IMR-90 (cell line): ENCODE results near the gene EPAS1. TPM values are rescaled to one million over a fixed set of nuclear protein-coding genes. Genes with fewer than 3 reads are reported as not detected.

Experiments
- ATAC-seq: fragments of 200-7000 bp; cut with Tn5 transposase; 2 replicates; pipeline ENCODE4 v1.9.1; 2020; ENCODE audit warnings: low read depth, mild to moderate bottlenecking, moderate library complexity
- BruUV-seq: library from RNA; stranded (reverse); fragments of 400-500 nt; replicated peaks from 2 replicates; lab custom pipeline; 2021; lab: Mats Ljungman, UMichigan
- CTCF ChIA-PET: fragments of 300-600 bp; formaldehyde crosslinking; extraction: SDS; loops from one replicate; lab custom pipeline; 2021; ENCODE audit warnings: antibody characterized with exemption; lab: Yijun Ruan, JAX
- POLR2A ChIA-PET: fragments of 300-600 bp; sonication (Branson Sonifier 250); formaldehyde crosslinking; loops from one replicate; lab custom pipeline; 2022; ENCODE audit warnings: antibody characterized with exemption; ENCODE audit not compliant: unreplicated experiment; lab: Charles Lee
- DNase-seq: peaks from one replicate; pipeline ENCODE4 v3.0.0; 2013
- H2AFZ ChIP-seq: replicated peaks from 2 replicates; pipeline ENCODE3; 2013; ENCODE audit warnings: low read length, mild to moderate bottlenecking; ENCODE audit not compliant: poor library complexity
- H2AK5ac ChIP-seq: 2 replicates; pipeline ENCODE4 v1.6.1; 2013; ENCODE audit warnings: low read depth, low read length, inconsistent platforms
- H2AK9ac ChIP-seq: replicated peaks from 2 replicates; pipeline ENCODE3; 2013; ENCODE audit warnings: mild to moderate bottlenecking, low read depth, low read length, moderate library complexity; ENCODE audit not compliant: poor library complexity
- H2BK120ac ChIP-seq: 2 replicates; pipeline ENCODE4 v1.6.1; 2013; ENCODE audit warnings: low read depth, low read length, inconsistent platforms
- H2BK15ac ChIP-seq: 3 replicates; pipeline ENCODE4 v1.6.1; 2013; ENCODE audit warnings: low read depth, low read length, inconsistent platforms
- H2BK20ac ChIP-seq: 2 replicates; pipeline ENCODE4 v1.6.1; 2013; ENCODE audit warnings: low read depth, mild to moderate bottlenecking, inconsistent platforms, low read length, moderate library complexity
- H2BK5ac ChIP-seq: 2 replicates; pipeline ENCODE4 v1.6.1; 2013; ENCODE audit warnings: mild to moderate bottlenecking, low read depth, low read length, inconsistent platforms; ENCODE audit not compliant: poor library complexity, severe bottlenecking
- H3K14ac ChIP-seq: replicated peaks from 2 replicates; pipeline ENCODE4 v1.6.1; 2013; ENCODE audit warnings: low read depth, low read length, inconsistent platforms
- H3K18ac ChIP-seq: 2 replicates; pipeline ENCODE4 v1.6.1; 2013; ENCODE audit warnings: low read depth, low read length, control low read depth
- H3K23ac ChIP-seq: 2 replicates; pipeline ENCODE4 v1.6.1; 2013; ENCODE audit warnings: low read depth, low read length, inconsistent platforms
- H3K27ac ChIP-seq: 2 replicates; pipeline ENCODE4 v1.5.1; 2013; ENCODE audit warnings: mild to moderate bottlenecking, control low read depth, low read length; ENCODE audit not compliant: insufficient read depth
- H3K27me3 ChIP-seq: 2 replicates; pipeline ENCODE4 v1.6.1; 2013; ENCODE audit warnings: low read length; ENCODE audit not compliant: control insufficient read depth, insufficient read depth
- H3K36me3 ChIP-seq: 2 replicates; pipeline ENCODE4 v1.6.1; 2013; ENCODE audit warnings: low read length, mixed read lengths; ENCODE audit not compliant: control insufficient read depth, insufficient read depth
- H3K4ac ChIP-seq: 2 replicates; pipeline ENCODE4 v1.6.1; 2013; ENCODE audit warnings: low read depth, low read length, inconsistent platforms
- H3K4me1 ChIP-seq: 2 replicates; pipeline ENCODE4 v1.6.1; 2013; ENCODE audit warnings: low read length, mixed read lengths; ENCODE audit not compliant: control insufficient read depth, insufficient read depth
- H3K4me2 ChIP-seq: 2 replicates; pipeline ENCODE4 v1.6.1; 2013; ENCODE audit warnings: low read depth, mild to moderate bottlenecking, control low read depth, low read length, moderate library complexity
- H3K4me3 ChIP-seq: 2 replicates; pipeline ENCODE4 v1.5.1; 2013; ENCODE audit warnings: low read depth, mild to moderate bottlenecking, control low read depth, low read length, moderate library complexity; ENCODE audit not compliant: insufficient read depth
- H3K56ac ChIP-seq: 2 replicates; pipeline ENCODE4 v1.6.1; 2013; ENCODE audit warnings: low read length, inconsistent platforms; ENCODE audit not compliant: insufficient read depth; ENCODE audit errors: extremely low read depth
- H3K79me1 ChIP-seq, 2 experiments: 2 replicates each; pipeline ENCODE4 v1.6.1; 2013; ENCODE audit warnings: low read length in 2 of 2, inconsistent platforms in 1 of 2, low read depth in 1 of 2
- H3K9ac ChIP-seq: 2 replicates; pipeline ENCODE4 v1.6.1; 2013; ENCODE audit warnings: low read depth, low read length, control low read depth
- H3K9me1 ChIP-seq: 2 replicates; pipeline ENCODE4 v1.6.1; 2013; ENCODE audit warnings: low read length, inconsistent platforms; ENCODE audit not compliant: insufficient read depth
- H3K9me3 ChIP-seq: 2 replicates; pipeline ENCODE4 v1.6.1; 2013; ENCODE audit warnings: low read length; ENCODE audit not compliant: control insufficient read depth, insufficient read depth
- H4K20me1 ChIP-seq: 2 replicates; pipeline ENCODE4 v1.6.1; 2013; ENCODE audit warnings: low read length, inconsistent platforms; ENCODE audit not compliant: insufficient read depth
- H4K5ac ChIP-seq: 2 replicates; pipeline ENCODE4 v1.6.1; 2013; ENCODE audit warnings: mild to moderate bottlenecking, low read depth, low read length, control low read depth
- H4K8ac ChIP-seq, 2 experiments: 2 replicates each; pipeline ENCODE4 v1.6.1; 2013; ENCODE audit warnings: low read depth in 2 of 2, low read length in 2 of 2, control low read depth in 1 of 2, inconsistent platforms in 1 of 2
- H4K91ac ChIP-seq: 2 replicates; pipeline ENCODE4 v1.6.1; 2013; ENCODE audit warnings: low read depth, low read length, inconsistent platforms; ENCODE audit not compliant: insufficient read depth
- CEBPB ChIP-seq: IDR thresholded peaks from 2 replicates; pipeline ENCODE4 v1.6.1; 2012; ENCODE audit warnings: low read depth, low read length, improper control_type of control experiment
- RAD21 ChIP-seq: IDR thresholded peaks from 2 replicates; pipeline ENCODE4 v1.6.1; 2012; ENCODE audit warnings: low read length, improper control_type of control experiment
- WGBS, 2 experiments: methylation state at CpG; one replicate each; pipeline versions ENCODE4 v1.1.5 to v1.1.7; 2013; ENCODE audit warnings: missing lambda C conversion rate in 2 of 2; ENCODE audit not compliant: insufficient read length in 1 of 2; ENCODE audit errors: extremely low coverage in 2 of 2; 5-methylcytosine and 5-hydroxymethylcytosine counted together
- dilution Hi-C: fragments of 300-500 bp; cut with HindIII; formaldehyde crosslinking; loops from one replicate; pipeline ENCODE4 v1.14.3; 2018; ENCODE audit warnings: low sequenced_read_pairs; ENCODE audit not compliant: unreplicated experiment
- in situ Hi-C: fragments of 300-500 bp; cut with MboI; formaldehyde crosslinking; loops from 3 replicates; pipeline ENCODE4 v1.14.3; 2019; ENCODE audit warnings: low sequenced_read_pairs, inconsistent platforms, mixed read lengths
- intact Hi-C: fragments of 100-400 bp; cut with micrococcal nuclease; formaldehyde crosslinking; loops from 2 replicates; pipeline ENCODE4 v1.10.0; 2022
- polyA plus RNA-seq, 3 experiments: library from polyadenylated mRNA; depleted of rRNA; stranded (reverse); fragments of >200 nt; gene quantifications; 2 replicates each; pipeline ENCODE4 v1.2.3, GENCODE V29; 2012; ENCODE audit warnings: low replicate concordance in 1 of 3
- total RNA-seq: library from RNA; depleted of rRNA; stranded (reverse); fragments of >200 nt; gene quantifications from 2 replicates; pipeline ENCODE4 v1.2.3, GENCODE V29; 2012
- TF ChIP-seq, protein P1 (sequence below): conservative IDR thresholded peaks from 2 replicates; pipeline ENCODE4 v1.5.1; 2012; ENCODE audit warnings: mild to moderate bottlenecking, low read depth, low read length, improper control_type of control experiment

Gene EPAS1
- total and polyA plus RNA-seq, 2 of the 4 experiments (the other 2 are of a cell fraction), result 40.7 to 120 TPM

DNA sequence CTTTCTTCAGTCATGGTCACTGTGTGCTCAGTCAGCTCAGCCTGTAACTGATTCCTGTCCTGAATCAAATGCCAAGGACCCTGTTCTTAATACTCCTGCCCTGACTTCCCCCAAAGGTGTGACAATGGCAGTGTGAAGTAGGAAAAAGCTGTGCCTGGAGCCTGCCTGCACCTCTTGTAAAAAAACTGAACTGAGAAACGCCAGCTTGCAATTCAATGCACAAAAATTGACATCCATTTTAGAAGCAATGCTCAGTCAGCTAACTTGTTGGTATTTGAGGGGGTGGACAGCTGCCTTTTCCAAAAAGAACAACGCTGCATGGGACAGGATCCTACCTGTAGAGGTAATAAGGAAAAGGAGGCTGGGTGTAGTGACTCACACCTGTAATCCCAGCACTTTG is 115.9 kb downstream of the EPAS1 start:
- CTCF ChIA-PET, result interaction anchor here (0.7 to 0.8 kb wide), 2 partner anchors 16 kb away, joined by 3 to 5 read pairs; no protein-coding TSS in a partner anchor
- TF ChIP-seq, protein P1, sequence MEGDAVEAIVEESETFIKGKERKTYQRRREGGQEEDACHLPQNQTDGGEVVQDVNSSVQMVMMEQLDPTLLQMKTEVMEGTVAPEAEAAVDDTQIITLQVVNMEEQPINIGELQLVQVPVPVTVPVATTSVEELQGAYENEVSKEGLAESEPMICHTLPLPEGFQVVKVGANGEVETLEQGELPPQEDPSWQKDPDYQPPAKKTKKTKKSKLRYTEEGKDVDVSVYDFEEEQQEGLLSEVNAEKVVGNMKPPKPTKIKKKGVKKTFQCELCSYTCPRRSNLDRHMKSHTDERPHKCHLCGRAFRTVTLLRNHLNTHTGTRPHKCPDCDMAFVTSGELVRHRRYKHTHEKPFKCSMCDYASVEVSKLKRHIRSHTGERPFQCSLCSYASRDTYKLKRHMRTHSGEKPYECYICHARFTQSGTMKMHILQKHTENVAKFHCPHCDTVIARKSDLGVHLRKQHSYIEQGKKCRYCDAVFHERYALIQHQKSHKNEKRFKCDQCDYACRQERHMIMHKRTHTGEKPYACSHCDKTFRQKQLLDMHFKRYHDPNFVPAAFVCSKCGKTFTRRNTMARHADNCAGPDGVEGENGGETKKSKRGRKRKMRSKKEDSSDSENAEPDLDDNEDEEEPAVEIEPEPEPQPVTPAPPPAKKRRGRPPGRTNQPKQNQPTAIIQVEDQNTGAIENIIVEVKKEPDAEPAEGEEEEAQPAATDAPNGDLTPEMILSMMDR, result no peak
- TF ChIP-seq CEBPB, result no peak
- no peak for TF ChIP-seq RAD21
- H2BK15ac ChIP-seq, result no peak overlapping the region
- peaks cover 13% of the 10 kb centered on the region for H3K4me1 ChIP-seq
- peaks cover 15% of the 10 kb centered on the region for H3K9me1 ChIP-seq
- H3K4me3 ChIP-seq, result no peak overlapping the region
- H3K18ac ChIP-seq, result no peak overlapping the region
- H4K5ac ChIP-seq, result no peak overlapping the region
- in situ Hi-C loops (no loop called here), dilution Hi-C loops (no loop called here), intact Hi-C loops (no loop called here)
- H2BK5ac ChIP-seq, result no peak overlapping the region
- H2AFZ ChIP-seq, result peak overlapping the region; percentile 45
- H3K9me3 ChIP-seq, result peaks cover 6% of the 10 kb centered on the region
- H3K27me3 ChIP-seq, result no peaks in the 10 kb centered on the region
- no peak overlapping the region for H4K91ac ChIP-seq
- no peaks in the 10 kb centered on the region for H3K79me1 ChIP-seq
- ATAC-seq (no peak), DNase-seq (no peak)
- BruUV-seq, result no TSS peak
- no peak overlapping the region for H2BK120ac ChIP-seq
- H3K14ac ChIP-seq, result no peak overlapping the region
- H3K4ac ChIP-seq, result no peak overlapping the region
- no peaks in the 10 kb centered on the region for H4K20me1 ChIP-seq
- POLR2A ChIA-PET, result no interaction called here
- H3K9ac ChIP-seq, result no peak overlapping the region
- H2AK9ac ChIP-seq, result no peak overlapping the region
- no peak overlapping the region for H2AK5ac ChIP-seq
- no peaks in the 10 kb centered on the region for H3K36me3 ChIP-seq
- H2BK20ac ChIP-seq, result no peak overlapping the region
- H3K4me2 ChIP-seq, result no peak overlapping the region
- no peak overlapping the region for H3K56ac ChIP-seq
- H4K8ac ChIP-seq, result no peak overlapping the region
- no peak overlapping the region for H3K27ac ChIP-seq
- H3K23ac ChIP-seq, result no peak overlapping the region
- no CpG with 5 or more reads among the region's 2 CpGs for WGBS, 2 experiments
